Large intestine (tissue), 3 donors: ENCODE measurements around the gene S100A6. TPM values are rescaled to one million over a fixed set of nuclear protein-coding genes. Genes with fewer than 3 reads are reported as not detected.

Experiments
- DNase-seq, 2 donors: peaks; one replicate each; pipeline versions ENCODE4 v3.0.0 to v3.0.0-alpha.2; 2013
- H3K27ac ChIP-seq: one replicate; pipeline ENCODE4 v1.5.1; 2013; ENCODE audit warnings: low read length
- H3K27me3 ChIP-seq: 2 replicates; pipeline ENCODE4 v1.6.1; 2013; ENCODE audit warnings: low read length; ENCODE audit not compliant: control insufficient read depth, insufficient read depth
- H3K36me3 ChIP-seq: 2 replicates; pipeline ENCODE4 v1.6.1; 2013; ENCODE audit warnings: low read length; ENCODE audit not compliant: control insufficient read depth, insufficient read depth
- H3K4me1 ChIP-seq: one replicate; pipeline ENCODE4 v1.6.1; 2013; ENCODE audit warnings: low read length; ENCODE audit not compliant: control insufficient read depth, insufficient read depth
- H3K4me3 ChIP-seq: one replicate; pipeline ENCODE4 v1.5.1; 2013; ENCODE audit warnings: low read length
- H3K9me3 ChIP-seq: one replicate; pipeline ENCODE4 v1.6.1; 2013; ENCODE audit warnings: mild to moderate bottlenecking, low read depth, low read length, moderate library complexity; ENCODE audit not compliant: control insufficient read depth
- WGBS: methylation state at CpG from one replicate; pipeline ENCODE4 v1.1.5; 2013; ENCODE audit warnings: low lambda C conversion rate; ENCODE audit not compliant: insufficient coverage; 5-methylcytosine and 5-hydroxymethylcytosine counted together
- polyA plus RNA-seq: library from polyadenylated mRNA; unstranded; fragments of 120-200 nt; gene quantifications from one replicate; pipeline ENCODE4 v1.2.1, GENCODE V29; 2013

S100A6 gene
- polyA plus RNA-seq, 1 donor = 334 TPM

DNA sequence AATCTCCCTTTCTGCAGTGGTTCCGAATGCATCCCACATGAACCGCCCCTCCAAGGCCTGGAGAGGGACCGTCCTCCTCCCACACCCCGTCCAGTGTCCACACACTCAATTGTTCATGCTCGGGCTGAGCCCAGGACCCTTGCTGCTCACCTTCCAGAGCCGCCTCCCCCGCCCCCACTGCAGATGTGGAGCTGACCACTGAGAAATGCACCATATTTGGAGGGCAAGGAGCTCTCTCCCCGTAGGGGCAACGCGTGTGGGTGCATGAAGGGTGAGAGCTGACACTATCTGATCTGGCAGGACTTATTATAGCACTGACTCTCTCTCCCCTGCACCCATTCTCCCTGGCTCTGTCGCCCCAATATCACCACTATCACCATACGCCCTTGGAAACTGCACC is 17.3 kb upstream of the S100A6 start:
- no peak for DNase-seq

DNA sequence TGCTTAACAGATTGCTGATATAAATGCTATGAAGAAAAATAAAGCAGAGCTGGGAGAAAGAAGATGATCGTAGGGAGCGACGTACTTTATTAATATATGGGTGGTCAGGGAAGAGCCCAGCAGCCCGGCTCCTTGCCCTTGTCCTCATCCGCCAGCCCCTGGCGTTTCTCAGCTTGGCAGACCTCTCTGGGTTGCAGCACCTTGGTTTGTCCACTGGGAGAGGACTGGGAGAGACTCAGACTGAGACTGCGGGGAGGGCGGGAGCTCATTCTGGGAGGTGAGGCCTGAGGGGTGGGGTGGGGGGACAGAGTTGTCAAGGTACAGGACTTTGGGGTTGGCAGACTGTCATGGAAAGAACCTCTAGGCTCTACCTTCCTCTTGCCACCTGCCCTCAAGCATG is 16.5 kb upstream of the S100A6 start:
- WGBS = no CpG with 5 or more reads among the region's 8 CpGs
- no peaks in the 10 kb centered on the region for H3K36me3 ChIP-seq
- DNase-seq = peak in 1 of 2 donors; percentile 1
- no peaks in the 10 kb centered on the region for H3K27me3 ChIP-seq
- peaks cover 2% of the 10 kb centered on the region for H3K4me1 ChIP-seq
- no peaks in the 10 kb centered on the region for H3K9me3 ChIP-seq
- H3K27ac ChIP-seq = no peak overlapping the region
- H3K4me3 ChIP-seq = no peak overlapping the region

More for the DNA sequence above, 17.3 kb upstream of the S100A6 start:
- no peaks in the 10 kb centered on the region for H3K9me3 ChIP-seq
- H3K36me3 ChIP-seq = no peaks in the 10 kb centered on the region
- WGBS = no CpG with 5 or more reads among the region's 12 CpGs
- H3K27me3 ChIP-seq = no peaks in the 10 kb centered on the region
- H3K27ac ChIP-seq = no peak overlapping the region
- no peak overlapping the region for H3K4me3 ChIP-seq
- peaks cover 2% of the 10 kb centered on the region for H3K4me1 ChIP-seq

DNA sequence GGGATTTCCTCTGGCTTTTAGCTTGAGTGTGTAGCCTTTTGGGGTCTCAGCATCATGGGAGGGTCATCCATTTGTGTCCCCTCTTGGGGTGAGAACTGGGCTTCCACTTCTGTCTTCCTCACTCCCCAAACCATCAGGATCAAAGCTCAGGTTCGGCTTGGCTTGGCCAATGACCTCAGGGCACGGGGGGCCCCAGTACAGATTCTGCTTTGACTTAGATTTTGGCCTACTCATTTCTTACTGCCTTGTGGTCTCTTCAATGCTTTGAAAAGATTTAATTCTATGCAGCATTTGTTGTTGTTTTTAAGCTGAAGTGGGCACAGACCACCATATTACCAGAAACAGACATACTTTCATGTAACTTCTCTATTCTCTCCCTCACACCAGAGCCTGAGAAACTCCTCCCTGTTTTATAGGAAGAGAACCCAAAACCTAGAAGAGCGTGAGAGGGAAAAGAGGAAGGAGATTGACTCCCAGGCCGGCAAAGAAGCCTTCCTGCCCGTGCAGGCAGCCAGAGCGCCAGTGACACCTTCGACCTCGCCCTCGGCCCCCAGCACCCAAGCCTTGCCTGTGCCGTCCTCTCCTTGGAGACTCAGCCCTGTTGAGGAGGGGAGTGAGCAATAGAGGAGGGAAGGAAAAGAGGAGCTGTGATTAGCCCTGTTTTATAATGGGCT is 15.2 kb upstream of the S100A6 start:
- Histone ChIP-seq H3K27me3 (no peaks in the 10 kb centered on the region), H3K4me1 (peaks cover 5% of the 10 kb centered on the region), H3K36me3 (no peaks in the 10 kb centered on the region), H3K27ac (no peak overlapping the region), H3K4me3 (no peak overlapping the region), H3K9me3 (no peaks in the 10 kb centered on the region)
- peak in 1 of 2 donors; percentile 2 for DNase-seq
- no CpG with 5 or more reads among the region's 10 CpGs for WGBS

DNA sequence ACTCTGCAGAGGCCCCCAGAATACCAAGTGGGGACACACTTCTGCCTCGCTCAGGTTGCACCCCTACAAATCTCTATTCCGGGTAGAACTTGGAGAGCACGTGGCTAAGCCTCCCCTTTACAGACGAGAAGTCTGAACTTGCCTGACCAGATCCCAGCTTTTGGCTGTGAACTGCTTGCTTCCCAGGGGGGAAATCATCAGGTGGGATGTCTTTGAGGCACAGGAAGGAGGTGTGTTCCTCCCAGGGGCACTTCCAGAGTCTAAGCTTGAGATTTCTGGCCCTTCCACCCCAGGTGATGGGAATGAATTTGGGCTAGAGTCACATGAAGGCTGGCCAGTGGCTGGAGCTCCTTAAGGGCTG is 14.6 kb upstream of the S100A6 start:
- Histone ChIP-seq H3K4me3 (no peak overlapping the region), H3K9me3 (no peaks in the 10 kb centered on the region), H3K4me1 (peaks cover 11% of the 10 kb centered on the region), H3K27ac (no peak overlapping the region), H3K27me3 (no peaks in the 10 kb centered on the region), H3K36me3 (no peaks in the 10 kb centered on the region)
- DNase-seq = no peak
- no CpG with 5 or more reads among the region's 4 CpGs for WGBS

DNA sequence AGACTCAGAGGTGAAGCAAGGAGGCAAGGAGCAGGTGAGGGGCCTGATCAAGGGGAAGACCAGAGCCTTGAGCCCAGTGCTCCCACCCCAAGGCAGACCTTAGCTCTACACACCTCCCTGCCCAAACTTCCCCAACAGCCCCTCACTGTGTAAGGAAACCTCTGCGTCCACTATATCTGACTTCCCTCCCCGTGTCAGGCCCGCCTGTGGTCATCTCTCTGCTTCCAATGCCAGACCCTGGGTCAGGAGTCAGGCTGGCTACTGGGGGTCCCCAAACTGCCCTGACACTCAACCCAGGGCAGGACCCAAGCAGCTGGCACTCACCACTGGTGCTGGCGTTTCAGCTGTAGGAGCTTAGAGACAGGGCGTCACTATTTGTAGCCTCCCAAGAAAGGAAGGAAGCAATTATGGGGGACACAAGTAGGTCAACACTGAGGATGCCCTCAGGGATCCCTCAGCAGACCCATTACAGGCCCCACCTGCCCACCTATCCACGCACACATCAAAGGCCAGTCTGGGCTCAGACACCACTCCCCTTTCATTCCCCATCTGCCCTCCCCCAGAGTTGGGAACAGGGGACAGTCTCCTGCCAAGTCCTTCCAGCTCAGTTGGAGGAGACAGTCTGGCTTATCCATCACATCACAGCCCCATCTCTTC is 14.1 kb upstream of the S100A6 start:
- WGBS = no CpG with 5 or more reads among the region's 6 CpGs
- Histone ChIP-seq H3K4me3 (no peak overlapping the region), H3K27me3 (no peaks in the 10 kb centered on the region), H3K4me1 (peaks cover 16% of the 10 kb centered on the region), H3K9me3 (no peaks in the 10 kb centered on the region), H3K36me3 (no peaks in the 10 kb centered on the region), H3K27ac (no peak overlapping the region)
- no peak for DNase-seq

DNA sequence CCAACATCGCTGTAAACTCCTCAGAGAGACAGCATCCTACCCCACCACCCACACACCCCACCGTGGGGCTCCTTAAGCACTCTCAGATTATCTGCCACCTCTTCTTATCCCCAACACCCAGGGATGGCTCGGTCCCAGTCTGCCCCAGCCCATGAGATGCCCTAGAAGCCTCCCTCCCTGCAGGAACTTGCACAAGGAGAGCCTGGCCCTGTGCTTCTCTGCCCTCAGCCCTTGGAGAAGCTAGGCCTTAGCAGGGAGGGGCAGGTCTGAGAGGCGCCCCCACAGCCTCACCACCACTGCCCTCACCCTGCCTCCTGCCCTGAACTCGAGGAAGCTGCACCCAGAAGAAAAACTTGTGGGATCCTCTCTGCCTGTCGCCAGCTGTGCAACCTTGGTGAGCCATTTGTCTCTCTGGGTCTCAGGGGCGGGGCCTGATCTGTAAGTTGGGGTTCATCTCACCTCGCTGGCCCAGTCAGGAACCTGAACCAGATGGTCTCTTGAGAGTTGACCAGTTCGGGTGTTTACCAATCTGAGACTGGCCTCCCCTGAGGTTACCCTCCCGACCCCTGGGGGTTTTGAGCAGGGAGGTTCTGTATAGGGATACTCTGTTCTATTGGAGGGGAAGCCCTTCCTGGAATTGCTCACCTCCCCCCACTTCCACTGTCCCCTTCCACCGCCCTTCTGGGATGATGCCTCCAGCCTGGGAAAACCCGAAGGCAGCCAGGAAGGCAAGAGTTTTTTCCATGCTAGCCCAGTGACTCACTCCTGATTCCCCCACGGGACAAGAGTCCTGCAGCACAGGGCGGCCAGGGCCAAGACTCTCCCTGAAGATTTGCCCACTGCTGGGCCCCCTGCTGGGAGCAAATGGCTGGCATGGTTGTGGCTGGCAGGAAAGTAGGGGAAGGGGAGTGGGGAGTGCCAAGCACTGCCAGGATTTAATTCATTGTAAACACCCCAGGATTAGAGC is 13.2 kb upstream of the S100A6 start, which contains the start of gene S100A3:
TSS of gene S100A3 (minus strand) at position 537 of the 967 bp plus-strand sequence. CDS start 773 bp downstream, outside the sequence.
- no peak within 1 kb of the TSS for H3K4me3 ChIP-seq
- peak in 1 of 2 donors; percentile 41 for DNase-seq
- no peaks in the 10 kb centered on the region for H3K36me3 ChIP-seq
- no CpG with 5 or more reads among the region's 14 CpGs for WGBS
- H3K27ac ChIP-seq = no peak within 1 kb of the TSS
- no peaks in the 10 kb centered on the region for H3K9me3 ChIP-seq
- peaks cover 24% of the 10 kb centered on the region for H3K4me1 ChIP-seq
- no peaks in the 10 kb centered on the region for H3K27me3 ChIP-seq

DNA sequence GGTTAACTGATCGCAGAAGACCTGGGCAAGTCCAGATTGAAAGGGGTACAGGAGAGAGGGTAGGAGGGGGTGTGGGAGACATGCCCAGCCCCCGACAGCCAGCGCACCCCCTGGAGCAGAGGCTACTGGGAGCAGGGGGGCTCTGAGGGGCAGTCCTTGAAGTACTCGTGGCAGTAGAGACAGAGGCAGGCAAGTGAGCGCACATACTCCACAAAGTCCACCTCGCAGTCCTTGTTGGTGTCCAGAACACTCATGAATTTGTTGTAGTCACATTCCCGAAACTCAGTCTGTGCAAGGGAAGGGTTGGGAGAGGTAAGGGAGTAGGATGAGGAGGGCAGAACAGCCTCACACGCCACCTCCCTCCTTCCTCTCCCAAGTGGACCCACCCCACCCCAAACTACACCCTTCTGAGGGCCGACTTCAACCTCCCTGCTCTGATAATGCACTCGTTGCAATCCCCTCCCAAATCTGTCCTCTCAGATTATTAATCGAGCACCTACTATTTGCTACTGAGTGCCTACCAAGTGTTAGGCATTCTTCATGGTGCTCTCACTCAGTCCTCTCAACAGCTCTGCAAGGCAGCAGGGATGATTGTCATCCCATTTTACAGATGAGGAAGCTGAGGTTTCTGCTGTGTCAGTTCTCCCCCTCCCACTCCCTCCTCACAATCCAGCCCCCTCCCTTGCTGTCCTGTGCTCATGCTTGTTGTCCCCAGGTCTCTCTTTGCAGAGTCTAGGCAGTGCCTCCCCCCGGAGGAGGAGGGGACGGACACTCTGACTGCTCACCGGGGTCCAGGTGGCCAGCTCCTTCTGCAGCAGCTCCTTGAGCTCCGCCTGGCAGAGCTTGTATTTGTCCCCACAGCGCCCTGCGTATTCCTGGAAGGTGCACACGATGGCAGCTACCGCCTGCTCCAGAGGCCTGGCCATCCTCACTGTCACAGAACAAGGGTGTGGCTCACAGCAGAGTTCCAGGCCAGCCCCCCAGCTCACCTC is 12.1 kb upstream of the S100A6 start:
- no peaks in the 10 kb centered on the region for H3K36me3 ChIP-seq
- H3K4me1 ChIP-seq = peaks cover 24% of the 10 kb centered on the region
- no peaks in the 10 kb centered on the region for H3K9me3 ChIP-seq
- no peak for DNase-seq
- H3K27me3 ChIP-seq = no peaks in the 10 kb centered on the region
- no peak overlapping the region for H3K27ac ChIP-seq
- H3K4me3 ChIP-seq = no peak overlapping the region
- no CpG with 5 or more reads among the region's 19 CpGs for WGBS

DNA sequence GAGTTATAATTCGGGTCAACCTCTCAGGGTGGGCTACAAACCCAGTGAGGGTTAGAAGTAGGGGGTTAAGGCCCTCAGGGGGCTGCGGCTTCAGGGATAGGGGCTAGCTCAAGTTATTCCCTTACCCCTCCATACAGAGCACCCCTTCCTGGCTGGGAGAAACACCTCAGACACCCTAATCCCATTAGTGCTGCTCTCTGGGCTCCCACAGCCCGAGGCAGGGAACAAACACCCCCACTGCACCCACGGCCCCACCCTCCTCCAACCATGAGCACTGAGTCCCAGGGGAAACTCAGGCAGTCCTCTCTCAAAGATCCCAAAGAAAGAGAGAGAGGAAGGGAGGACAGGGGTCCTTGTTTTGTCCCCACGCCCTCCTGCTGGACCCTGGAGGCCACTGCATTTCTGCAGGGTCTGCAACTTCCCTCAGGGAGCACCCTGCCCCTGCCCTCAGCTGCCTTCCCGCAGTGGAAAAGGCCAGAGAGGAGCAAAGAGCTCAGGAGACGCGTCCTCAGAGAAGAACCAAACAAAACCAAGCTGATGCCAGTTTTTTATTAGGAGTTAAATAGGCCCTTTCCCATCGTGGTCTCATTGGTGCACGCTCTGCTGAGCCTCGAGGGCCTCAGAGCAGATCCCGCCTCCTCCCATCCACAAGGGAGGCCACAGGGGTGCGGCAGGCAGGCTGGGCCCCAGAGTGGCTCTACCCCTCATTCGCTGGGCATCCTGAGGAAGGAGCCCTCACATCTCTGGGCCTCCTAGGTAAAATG is 11.2 kb upstream of the S100A6 start:
- no peak overlapping the region for H3K27ac ChIP-seq
- no peaks in the 10 kb centered on the region for H3K36me3 ChIP-seq
- H3K9me3 ChIP-seq = no peaks in the 10 kb centered on the region
- H3K4me1 ChIP-seq = peaks cover 24% of the 10 kb centered on the region
- no peaks in the 10 kb centered on the region for H3K27me3 ChIP-seq
- H3K4me3 ChIP-seq = no peak overlapping the region
- WGBS = 60% methylated on average over 2 of the region's 14 CpGs
- peak in 1 of 2 donors; percentile 6 for DNase-seq

DNA sequence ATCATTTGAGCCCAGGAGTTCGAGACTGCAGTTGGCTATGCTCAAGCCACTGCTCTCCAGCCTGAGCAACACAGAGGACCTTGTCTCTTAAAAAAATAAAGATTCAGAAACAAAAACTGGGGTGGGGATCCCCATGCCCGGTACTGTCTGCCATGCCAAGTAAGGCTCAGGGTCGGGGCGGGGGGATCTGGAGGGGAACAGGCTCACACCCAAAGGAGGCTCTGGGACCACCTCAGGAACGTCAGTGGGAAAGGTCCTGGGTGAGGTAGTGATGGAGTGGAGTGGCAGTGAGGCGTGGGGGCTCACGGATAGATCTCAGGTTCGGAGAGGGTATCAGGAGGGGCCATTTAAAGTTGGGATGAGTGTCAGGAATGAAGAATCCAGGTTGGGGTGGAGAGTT is 10.6 kb upstream of the S100A6 start:
- peaks cover 24% of the 10 kb centered on the region for H3K4me1 ChIP-seq
- H3K4me3 ChIP-seq = no peak overlapping the region

More for the DNA sequence above, 10.6 kb upstream of the S100A6 start:
- WGBS = 100% methylated on average over 2 of the region's 8 CpGs
- Histone ChIP-seq H3K27ac (no peak overlapping the region), H3K9me3 (no peaks in the 10 kb centered on the region), H3K36me3 (no peaks in the 10 kb centered on the region), H3K27me3 (no peaks in the 10 kb centered on the region)
- DNase-seq = no peak
